ENCODE results near the gene SEC61A1. TPM values are rescaled to one million over a fixed set of nuclear protein-coding genes. Genes with fewer than 3 reads are reported as not detected.

SEC61A1 gene
- total RNA-seq, 1 experiment from 2014 or later, result 394 TPM

- BruUV-seq (replicated peaks), result no TSS peak
- Mint-ChIP-seq H3K4me3 (ENCODE audit: low read depth, unreplicated experiment) (no peak overlapping the region), H3K27me3 (ENCODE audit: unreplicated experiment) (no peaks in the 10 kb centered on the region), H3K9me3 (ENCODE audit: low read depth, unreplicated experiment) (no peaks in the 10 kb centered on the region), H3K4me1 (ENCODE audit: low read depth, unreplicated experiment) (peaks cover 21% of the 10 kb centered on the region), H3K36me3 (ENCODE audit: insufficient read depth, unreplicated experiment) (peaks cover 68% of the 10 kb centered on the region), H3K27ac (ENCODE audit: unreplicated experiment) (no peak overlapping the region)
- DNase-seq, result no peak
- CTCF ChIA-PET, result interaction anchor here (0.6 to 2.1 kb wide), 12 partner anchors 9 to 490 kb away, joined by 3 to 32 read pairs (median 6); partner anchors contain the start of gene RUVBL1
- TF ChIP-seq CTCF (IDR thresholded peaks at IDR 0.05; ENCODE audit: unreplicated experiment), result no peak
- intact Hi-C loops (cut with micrococcal nuclease; ENCODE audit: unreplicated experiment), result loop anchor here (1.0 to 10.0 kb wide), 2 partner anchors 39 to 490 kb away; no protein-coding TSS in a partner anchor
These were observed 42.3 kb downstream of the SEC61A1 start for GRCh38 chr3:128094295-128095151.

- no peak overlapping the region for H3K4me3 Mint-ChIP-seq (ENCODE audit: low read depth, unreplicated experiment)
- TF ChIP-seq CTCF (IDR thresholded peaks at IDR 0.05; ENCODE audit: unreplicated experiment), result peak; percentile 91
- peak; percentile 93 for DNase-seq
- no peaks in the 10 kb centered on the region for H3K27me3 Mint-ChIP-seq (ENCODE audit: unreplicated experiment)
- no peak overlapping the region for H3K27ac Mint-ChIP-seq (ENCODE audit: unreplicated experiment)
- H3K36me3 Mint-ChIP-seq (ENCODE audit: insufficient read depth, unreplicated experiment), result peaks cover 65% of the 10 kb centered on the region
- peaks cover 23% of the 10 kb centered on the region for H3K4me1 Mint-ChIP-seq (ENCODE audit: low read depth, unreplicated experiment)
- H3K9me3 Mint-ChIP-seq (ENCODE audit: low read depth, unreplicated experiment), result no peaks in the 10 kb centered on the region
- no TSS peak for BruUV-seq (replicated peaks)
- intact Hi-C loops (cut with micrococcal nuclease; ENCODE audit: unreplicated experiment), result loop anchor here (1.0 to 10.0 kb wide), 2 partner anchors 38 to 490 kb away; no protein-coding TSS in a partner anchor
- CTCF ChIA-PET, result interaction anchor here (0.6 to 2.1 kb wide), 10 partner anchors 8 to 489 kb away, joined by 3 to 32 read pairs (median 6); partner anchors contain the start of gene RUVBL1
These were observed 43.0 kb downstream of the SEC61A1 start for GRCh38 chr3:128095222-128095703.

GRCh38 chr3:128098234-128098633 is 46.0 kb downstream of the SEC61A1 start:
- no peak overlapping the region for H3K4me3 Mint-ChIP-seq (ENCODE audit: low read depth, unreplicated experiment)
- peaks cover 23% of the 10 kb centered on the region for H3K4me1 Mint-ChIP-seq (ENCODE audit: low read depth, unreplicated experiment)
- peak overlapping the region; percentile 64 for H3K27ac Mint-ChIP-seq (ENCODE audit: unreplicated experiment)
- no TSS peak for BruUV-seq (replicated peaks)
- H3K27me3 Mint-ChIP-seq (ENCODE audit: unreplicated experiment), result no peaks in the 10 kb centered on the region
- intact Hi-C loops (cut with micrococcal nuclease; ENCODE audit: unreplicated experiment), result loop anchor here (10.0 kb wide), 1 partner anchor 487 kb away; no protein-coding TSS in a partner anchor
- no peak for TF ChIP-seq CTCF (IDR thresholded peaks at IDR 0.05; ENCODE audit: unreplicated experiment)
- H3K36me3 Mint-ChIP-seq (ENCODE audit: insufficient read depth, unreplicated experiment), result peaks cover 81% of the 10 kb centered on the region
- DNase-seq, result no peak
- no peaks in the 10 kb centered on the region for H3K9me3 Mint-ChIP-seq (ENCODE audit: low read depth, unreplicated experiment)
- CTCF ChIA-PET, result interaction anchor here (0.8 to 1.0 kb wide), 3 partner anchors 26 to 35 kb away, joined by 3 to 4 read pairs (median 4); partner anchors contain the start of gene RUVBL1

- no peak for DNase-seq
- Mint-ChIP-seq H3K36me3 (ENCODE audit: insufficient read depth, unreplicated experiment) (peaks cover 74% of the 10 kb centered on the region), H3K9me3 (ENCODE audit: low read depth, unreplicated experiment) (no peaks in the 10 kb centered on the region), H3K27me3 (ENCODE audit: unreplicated experiment) (no peaks in the 10 kb centered on the region), H3K27ac (ENCODE audit: unreplicated experiment) (no peak overlapping the region), H3K4me3 (ENCODE audit: low read depth, unreplicated experiment) (no peak overlapping the region), H3K4me1 (ENCODE audit: low read depth, unreplicated experiment) (peaks cover 23% of the 10 kb centered on the region)
- intact Hi-C loops (cut with micrococcal nuclease; ENCODE audit: unreplicated experiment), result no loop called here
- CTCF ChIA-PET, result interaction anchor here (1.1 to 1.2 kb wide), 2 partner anchors 19 to 23 kb away, joined by 3 to 4 read pairs; no protein-coding TSS in a partner anchor
- TF ChIP-seq CTCF (IDR thresholded peaks at IDR 0.05; ENCODE audit: unreplicated experiment), result no peak
- BruUV-seq (replicated peaks), result no TSS peak
These were observed 47.9 kb downstream of the SEC61A1 start for GRCh38 chr3:128100161-128100560.
